GM18502 (cell line): ENCODE data around the gene SCN8A.
"Not testable (repeated sequence)": the region's sequence is repeated elsewhere in the genome, so short reads cannot be mapped to it uniquely, and the experiment has no call there.

ENCODE experiments used
- ATAC-seq: cut with Tn5 transposase; IDR thresholded peaks from one replicate; pipeline ENCODE4 v1.9.1; 2021; ENCODE audit warnings: mild to moderate bottlenecking; ENCODE audit not compliant: unreplicated experiment, poor library complexity

The SCN8A gene

DNA sequence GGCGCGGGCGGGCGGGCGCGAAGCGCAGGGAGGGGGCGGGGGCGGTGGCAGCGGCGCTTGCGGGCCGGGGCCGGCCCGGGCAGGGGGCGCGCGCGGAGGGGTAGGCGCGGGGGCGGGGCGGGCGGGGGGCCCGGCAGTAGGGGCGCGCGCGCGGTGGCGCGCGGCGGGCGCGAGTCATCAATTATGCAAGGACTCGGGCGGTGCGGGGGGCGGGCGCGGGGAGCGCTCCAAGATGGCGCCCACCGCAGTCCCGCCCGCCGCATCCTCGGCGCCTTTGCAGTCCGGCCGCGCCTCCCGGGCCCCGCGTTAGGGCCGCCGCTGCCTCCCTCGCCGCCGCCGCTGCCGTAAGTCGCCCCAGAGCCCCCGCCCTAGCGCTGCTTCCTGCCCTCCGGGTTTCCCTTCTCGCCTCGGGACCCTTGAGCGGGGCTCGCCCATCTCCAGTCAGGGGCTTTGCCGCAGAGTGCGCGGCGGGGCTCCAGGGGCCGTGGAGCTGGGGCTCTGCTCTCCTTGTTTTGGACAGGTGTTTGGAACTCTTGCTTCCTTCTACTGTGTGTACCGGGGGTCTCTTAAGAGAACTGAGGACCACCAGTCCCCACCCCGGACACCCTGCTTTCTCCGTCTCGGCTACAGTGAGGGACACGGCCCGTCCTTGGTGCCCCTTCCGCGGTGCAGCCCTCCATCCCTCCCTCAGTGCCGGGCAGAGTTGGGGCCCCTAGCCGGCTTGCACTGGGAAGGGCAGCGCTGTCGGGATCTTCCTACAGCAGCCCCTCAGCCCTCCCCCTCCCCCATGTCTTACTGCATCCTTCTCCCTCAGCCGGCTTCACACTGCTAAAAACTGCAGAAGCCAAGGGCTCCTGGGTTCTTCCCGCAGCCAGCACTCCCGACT lies at the start of gene SCN8A:
Gene SCN8A, plus strand, starts transcription at position 218 of the 886 bp plus-strand sequence. CDS start 71,585 bp downstream, outside the sequence.
- ATAC-seq, result peak; percentile 30

DNA sequence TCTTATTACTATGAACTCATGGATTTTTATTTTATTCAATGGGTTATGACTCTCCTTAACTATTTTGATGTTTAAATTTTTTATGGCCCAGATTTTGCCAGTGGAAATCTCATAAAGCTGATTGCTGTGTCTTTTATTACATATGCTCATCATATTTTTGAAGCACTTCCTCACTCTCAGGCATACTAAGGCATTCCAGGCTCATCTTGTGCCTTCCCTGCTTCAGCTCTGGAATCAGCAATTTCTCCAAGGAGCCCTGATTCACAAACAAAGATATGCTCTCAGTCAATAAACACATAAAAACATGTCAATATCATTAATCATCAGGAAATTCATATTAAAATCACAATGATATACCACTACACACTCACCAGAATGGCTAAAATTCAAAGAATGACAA lies 44.9 kb upstream of the SCN8A start:
- no peak for ATAC-seq

DNA sequence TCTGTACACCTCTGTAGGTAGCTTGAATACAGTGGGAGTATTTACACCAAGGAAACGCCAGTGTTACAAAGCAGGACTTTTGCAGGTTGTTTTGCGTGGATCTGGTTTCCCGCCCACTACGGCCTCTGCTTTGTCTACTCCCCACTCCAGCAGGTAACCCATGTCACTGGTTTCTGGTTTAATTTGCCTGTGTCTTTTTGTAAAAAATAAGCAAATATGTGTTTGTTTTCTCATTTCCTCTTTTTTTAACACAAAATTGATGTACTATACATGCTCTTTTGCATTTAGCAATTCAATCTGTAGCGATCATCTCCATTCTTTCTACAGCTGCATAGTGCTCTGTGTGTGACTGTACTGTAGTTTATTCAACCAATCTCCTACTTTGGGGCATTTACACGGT lies 43.4 kb upstream of the SCN8A start:
- ATAC-seq, result no peak

DNA sequence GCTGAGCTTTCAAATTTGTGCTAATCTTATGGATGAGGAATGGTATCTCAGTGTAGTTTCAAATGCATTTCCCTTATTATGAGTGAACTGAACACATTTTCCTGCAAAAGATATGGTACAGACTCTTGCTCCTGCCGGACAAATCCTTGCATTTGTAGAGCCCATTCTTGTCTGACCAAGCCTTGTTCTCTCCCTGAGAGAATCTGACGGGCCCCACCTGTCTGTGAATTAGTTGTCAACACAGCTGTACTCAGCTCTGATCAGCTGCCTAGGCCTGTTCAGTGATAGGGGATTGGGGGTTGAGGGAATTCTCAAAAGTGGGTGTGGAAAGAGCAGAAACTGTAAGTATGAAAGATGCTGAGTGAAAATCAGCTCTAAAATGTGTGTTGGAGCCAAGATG lies 42.8 kb upstream of the SCN8A start:
- no peak for ATAC-seq

DNA sequence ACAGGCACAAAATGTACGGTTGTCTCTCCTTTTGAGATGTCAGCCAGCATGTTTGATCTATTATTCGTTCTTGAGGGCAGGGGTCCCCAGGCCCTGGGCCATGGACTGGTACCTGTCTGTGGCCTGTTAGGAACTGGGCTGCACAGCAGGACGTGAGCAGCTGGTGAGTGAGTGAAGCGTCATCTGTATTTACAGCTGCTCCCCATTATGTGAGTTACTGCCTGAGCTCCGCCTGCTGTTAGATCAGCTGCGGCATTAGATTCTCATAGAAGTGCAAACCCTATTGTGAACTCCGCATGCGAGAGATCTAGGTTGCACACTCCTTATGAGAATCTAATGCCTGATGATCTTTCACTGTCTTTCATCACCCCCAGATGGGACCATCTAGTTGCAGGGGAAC lies 41.4 kb upstream of the SCN8A start:
- no peak for ATAC-seq

DNA sequence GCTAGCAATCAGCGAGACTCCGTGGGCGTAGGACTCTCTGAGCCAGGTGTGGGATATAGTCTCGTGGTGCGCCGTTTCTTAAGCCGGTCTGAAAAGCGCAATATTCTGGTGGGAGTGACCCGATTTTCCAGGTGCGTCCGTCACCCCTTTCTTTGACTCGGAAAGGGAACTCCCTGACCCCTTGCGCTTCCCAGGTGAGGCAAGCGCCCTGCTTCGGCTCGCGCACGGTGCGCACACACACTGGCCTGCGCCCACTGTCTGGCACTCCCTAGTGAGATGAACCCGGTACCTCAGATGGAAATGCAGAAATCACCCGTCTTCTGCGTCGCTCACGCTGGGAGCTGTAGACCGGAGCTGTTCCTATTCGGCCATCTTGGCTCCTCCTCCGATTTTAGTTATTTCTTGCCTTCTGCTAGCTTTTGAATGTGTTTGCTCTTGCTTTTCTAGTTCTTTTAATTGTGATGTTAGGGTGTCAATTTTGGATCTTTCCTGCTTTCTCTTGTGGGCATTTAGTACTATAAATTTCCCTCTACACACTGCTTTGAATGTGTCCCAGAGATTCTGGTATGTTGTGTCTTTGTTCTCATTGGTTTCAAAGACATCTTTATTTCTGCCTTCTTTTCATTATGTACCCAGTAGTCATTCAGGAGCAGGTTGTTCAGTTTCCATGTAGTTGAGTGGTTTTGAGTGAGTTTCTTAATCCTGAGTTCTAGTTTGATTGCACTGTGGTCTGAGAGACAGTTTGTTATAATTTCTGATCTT lies 22.6 kb upstream of the SCN8A start:
- not testable (repeated sequence) for ATAC-seq

DNA sequence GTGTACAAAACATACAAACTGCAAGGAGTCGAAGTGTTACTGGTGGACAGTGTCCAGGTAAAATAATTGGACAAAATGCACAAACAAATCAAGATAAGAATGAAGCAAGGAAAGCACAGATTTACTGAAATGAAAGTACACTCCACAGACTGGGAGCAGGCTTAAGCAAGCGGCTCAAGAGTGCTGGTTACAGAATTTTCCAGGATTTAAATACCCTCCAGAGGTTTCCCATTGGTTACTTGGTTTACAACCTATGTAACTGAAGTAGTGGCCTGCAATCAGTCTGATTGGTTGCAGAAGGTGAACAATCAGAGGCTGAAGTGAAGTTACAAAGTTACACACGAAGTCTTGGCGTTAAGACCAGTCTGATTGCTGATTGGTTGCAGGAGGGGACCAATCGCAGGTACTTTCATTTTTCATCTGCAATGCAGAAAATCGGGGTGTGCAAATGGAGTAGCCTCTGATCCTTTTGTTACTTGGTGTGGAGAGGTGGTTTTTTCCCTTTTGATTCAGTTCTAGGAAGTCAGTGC lies 11.6 kb upstream of the SCN8A start:
- no peak for ATAC-seq

DNA sequence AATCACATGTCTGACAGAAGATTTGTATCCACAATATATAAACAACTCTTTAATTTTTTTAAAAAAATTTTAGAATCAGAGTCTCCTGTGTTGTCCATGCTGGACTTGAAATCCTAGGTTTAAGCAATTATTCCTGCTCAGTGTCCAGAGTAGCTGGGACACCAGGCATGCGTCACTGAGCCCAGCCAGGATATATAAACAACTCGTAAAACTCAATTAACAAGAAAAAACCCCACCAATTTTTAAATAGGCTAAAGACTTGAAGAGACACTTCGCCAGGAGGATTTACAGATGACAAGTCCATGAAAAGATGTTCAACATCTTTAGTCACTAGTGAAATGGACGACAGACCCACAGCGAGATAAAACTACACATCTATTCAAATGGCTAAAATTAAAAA lies 2.0 kb upstream of the SCN8A start:
- no peak for ATAC-seq

DNA sequence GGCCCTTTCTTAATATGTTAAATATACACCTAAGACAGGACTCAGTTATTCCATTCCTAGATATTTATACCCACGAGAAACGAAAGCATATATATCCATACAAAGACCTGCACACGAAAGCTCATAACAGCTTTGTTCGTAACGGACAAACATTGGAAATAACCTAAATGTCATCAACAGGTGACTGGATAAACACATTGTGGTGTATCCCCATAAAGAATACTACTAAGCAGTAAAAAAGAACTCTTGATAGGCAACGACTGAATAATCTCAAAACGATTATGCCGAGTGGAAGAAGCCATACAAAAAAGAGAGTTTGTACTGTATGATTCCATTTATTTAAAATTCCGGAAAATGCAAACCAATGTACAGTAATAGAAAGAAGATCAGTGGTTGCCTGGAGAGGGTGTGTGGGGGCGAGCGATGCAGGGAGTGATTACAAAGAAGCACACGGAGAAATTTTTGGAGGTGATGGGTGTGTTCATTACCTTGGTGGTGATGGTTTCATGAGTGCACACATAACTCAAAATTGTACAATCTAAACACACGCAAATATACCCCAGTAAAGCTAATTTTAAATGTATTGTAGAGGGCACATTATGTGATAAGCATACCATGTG lies 1.4 kb upstream of the SCN8A start:
- no peak for ATAC-seq

DNA sequence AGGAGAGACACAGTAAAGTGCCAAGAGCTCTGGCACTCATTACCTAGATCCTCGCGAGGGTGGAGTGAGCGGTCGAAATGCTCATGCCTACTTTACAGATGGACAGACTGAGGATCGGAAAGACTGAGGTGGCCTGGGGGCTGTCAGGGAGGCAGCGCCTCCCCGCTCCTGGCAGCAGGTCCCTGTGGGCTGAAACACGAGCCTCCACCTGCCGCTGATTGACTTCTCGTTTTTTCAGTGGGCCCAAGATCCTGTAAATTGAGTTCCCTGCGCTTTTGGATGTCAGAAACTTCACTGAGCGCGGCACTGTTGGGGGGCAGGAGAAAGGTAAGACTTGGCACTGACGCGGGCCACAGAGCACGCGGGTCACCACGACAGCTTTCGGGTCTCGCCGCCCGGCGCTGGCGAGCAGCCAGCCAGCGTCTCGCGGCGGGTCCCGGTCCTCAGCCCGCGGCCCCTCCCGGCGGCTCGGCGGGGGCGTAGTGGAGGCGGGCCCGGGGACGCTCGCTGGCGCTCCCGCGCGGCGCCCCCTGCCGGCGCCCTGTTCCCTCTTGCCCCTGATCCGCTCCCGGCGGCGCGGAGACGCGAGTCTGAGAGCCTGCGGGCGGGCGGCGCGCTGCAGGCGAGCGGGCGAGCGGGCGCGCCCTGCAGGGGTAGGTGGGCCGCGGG lies 552 bp upstream of the SCN8A start:
- ATAC-seq, result peak; percentile 73

DNA sequence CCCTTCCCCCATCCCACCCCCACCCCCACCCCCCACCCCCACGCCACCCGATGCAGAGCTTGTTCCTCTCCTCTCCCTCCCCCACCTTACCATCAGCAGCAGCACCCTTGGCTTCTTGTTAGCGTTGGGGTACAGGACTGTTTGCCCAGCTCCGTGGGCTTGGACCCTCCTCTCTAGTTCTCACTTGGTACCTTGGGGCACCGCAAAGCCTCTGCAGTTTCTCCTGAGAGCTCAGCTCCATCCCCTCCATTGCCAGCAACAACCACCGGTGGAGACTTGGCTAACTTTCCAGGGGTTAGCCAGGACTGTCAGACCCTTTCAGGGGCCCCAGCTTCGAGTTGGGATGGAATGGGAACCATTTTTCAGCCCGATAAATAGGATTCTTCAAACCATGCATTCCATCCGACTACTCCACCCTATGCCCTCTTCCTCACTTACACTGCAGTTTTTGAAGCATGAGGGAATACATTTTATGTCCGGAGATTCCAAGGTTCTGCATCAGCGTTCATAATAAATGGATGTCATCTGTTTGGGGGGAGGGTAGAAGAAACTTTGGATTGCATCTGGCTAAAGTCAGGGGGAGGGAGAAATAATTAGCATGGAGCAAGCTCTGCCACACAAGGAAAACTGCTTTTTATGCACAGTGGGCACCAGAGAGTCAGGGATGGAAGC lies 1.1 kb downstream of the SCN8A start:
- no peak for ATAC-seq

DNA sequence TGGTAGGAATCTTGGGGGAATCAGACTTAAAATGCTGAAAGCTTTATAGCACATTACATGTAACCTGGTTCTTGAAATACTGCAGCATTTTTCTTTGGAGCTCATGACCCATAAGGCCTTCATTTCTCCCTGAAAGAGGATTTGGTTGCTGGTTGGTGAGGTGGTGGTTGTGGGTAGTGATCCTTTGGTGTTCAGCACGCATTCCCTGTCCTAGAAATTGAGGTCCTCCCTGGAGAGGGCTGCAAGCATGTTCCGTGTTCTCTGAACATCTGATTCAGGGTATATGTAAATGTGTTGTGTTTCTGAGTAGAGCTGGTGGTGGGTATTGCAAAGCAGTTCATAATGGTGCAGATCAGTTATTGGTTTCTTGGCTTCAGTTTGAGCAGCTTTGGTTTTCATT lies 2.0 kb downstream of the SCN8A start:
- ATAC-seq, result no peak

DNA sequence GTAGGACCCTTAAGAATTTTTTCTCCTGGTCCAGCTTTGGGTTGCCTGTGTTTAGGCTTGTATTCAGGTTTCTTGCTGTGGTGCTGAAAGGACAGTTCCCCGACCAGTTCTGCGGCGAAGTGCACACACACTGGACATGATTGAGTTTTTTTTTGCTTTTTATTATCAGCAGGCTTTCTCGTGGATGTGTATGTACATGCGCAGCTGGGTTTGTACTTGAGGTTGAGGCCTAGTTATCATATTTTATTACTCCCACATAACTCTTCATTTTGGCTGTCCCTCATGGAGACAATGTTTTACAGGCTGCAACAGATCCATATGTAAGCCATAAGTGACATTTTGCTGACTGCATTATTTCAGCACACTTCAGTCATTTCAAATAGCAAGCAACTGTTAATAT lies 2.5 kb downstream of the SCN8A start:
- ATAC-seq, result no peak

DNA sequence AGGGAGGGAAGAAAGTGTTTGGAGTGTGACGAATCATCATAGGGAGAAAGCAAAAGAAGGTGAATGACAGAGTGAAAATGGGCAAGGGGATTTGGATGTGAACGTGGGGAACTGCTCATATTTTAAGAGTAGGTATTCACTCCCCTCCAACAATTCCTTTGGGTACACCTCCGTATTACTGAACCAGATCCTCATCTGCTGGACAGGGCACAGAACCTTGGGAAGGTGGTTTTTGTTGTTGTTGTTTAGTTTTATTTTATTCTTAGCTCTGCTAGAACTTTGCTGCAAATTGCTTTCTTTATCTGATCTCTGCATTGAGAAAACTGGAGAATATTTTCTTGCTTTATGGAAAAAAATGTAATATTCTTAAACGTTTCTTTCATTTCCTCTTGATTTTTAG lies 7.1 kb downstream of the SCN8A start:
- no peak for ATAC-seq

DNA sequence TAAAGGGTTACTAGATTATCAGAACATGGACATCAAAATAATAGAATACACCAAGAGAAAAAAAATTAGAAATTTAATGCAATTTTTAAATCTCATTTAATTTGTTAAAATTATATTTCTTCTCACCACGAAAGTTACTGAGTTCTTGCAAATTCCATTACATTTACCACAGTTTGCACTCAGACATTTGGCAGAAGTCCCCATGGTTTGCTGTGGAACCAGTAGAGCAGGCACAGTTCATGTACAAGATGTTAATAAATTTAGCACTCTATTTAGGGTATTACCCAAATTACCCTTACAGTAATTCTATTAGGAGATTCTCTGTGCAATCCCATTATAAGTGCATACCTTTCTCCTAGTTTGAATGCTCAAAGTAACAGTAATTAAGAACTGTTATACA lies 9.7 kb downstream of the SCN8A start:
- no peak for ATAC-seq

DNA sequence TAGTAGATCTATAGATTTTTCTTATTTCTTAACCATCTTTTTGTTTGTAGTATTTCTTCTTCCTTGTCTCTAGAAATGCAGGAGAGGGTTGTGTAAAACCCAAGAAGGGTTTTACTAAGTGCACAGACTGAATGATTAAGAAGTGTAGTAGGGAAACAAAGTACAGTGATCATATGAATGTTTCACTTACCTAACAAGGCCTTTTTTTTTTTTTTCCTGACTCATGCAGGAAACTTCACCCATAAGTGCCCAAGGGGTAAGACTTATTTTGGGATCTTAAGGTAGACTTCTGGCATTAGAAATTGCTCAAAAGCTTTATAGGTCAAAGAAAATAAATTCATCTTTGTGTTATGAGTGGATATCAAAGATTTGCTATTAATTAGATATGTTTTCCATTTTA lies 10.2 kb downstream of the SCN8A start:
- no peak for ATAC-seq

DNA sequence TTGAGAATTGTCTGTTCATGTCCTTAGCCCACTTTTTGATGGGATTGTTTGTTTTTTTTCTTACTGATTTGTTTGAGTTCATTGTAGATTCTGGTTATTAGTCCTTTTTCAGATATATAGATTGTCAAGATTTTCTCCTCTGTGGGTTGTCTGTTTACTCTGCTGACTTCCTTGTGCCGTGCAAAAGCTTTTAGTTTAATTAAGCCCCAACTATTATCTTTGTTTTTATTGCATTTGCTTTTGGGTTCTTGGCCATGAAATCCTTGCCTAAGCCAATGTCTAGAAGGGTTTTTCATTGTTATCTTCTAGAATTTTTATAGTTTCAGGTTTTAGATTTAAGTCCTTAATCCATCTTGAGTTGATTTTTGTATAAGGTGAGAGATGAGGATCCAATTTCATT lies 14.9 kb downstream of the SCN8A start:
- ATAC-seq, result not testable (repeated sequence)

DNA sequence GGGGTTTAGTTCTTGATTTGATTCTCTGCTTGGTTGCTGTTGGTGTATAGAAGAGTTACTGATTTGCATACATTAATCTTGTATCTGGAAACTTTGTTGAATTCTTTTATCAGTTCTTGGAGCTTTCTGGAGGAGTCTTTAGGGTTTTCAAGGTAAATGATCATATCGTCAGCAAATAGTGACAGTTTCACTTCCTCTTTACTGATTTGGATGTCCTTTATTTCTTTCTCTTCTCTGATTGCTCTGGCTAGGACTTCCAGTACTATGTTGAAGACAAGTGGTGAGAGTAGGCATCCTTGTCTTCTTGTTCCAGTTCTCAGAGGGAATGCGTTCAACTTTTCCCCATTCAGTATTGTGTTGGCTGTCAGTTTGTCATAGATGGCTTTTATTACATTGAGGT lies 16.2 kb downstream of the SCN8A start:
- not testable (repeated sequence) for ATAC-seq

DNA sequence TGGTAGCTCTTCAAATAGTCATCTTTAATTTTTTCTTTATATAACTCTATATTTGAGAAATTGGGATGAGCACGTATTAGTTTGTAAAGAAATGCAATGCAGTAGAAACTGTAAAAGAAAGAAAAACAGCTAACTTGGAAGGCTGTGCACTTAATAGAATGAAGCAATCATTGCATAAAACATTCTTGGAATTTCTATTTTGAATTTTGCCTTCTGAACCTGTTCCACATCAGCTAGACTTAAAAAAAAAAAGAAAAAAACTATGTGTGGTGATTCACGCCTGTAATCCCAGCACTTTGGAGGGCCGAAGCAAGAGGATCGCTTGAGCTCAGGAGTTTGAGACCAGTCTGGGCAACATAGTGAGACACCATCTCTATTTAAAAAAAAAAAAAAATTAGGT lies 29.4 kb downstream of the SCN8A start:
- ATAC-seq, result no peak
